PC-9 (cell line): ENCODE results near the gene CCBE1.

Source experiments
- CTCF ChIP-seq: fragments of 200-600 bp; sonication (generic); conservative IDR thresholded peaks from 2 replicates; pipeline ENCODE4 v1.6.1; 2017; ENCODE audit warnings: mixed run types, antibody characterized with exemption, mild to moderate bottlenecking, moderate library complexity
- EZH2 ChIP-seq: fragments of 200-600 bp; sonication (generic); IDR thresholded peaks from 2 replicates; pipeline ENCODE4 v1.8.0; 2017; ENCODE audit warnings: antibody characterized with exemption, low read depth

- TF ChIP-seq CTCF = no peak
- TF ChIP-seq EZH2 = no peak
Observed at GRCh38 chr18:59419386-59419785, 277.8 kb downstream of the CCBE1 start.
